Stimulated activated CD4-positive, alpha-beta T cell treated with anti-CD3 and anti-CD28 coated beads, TNF-alpha, amount 100 ng/mL, for 48 hours (primary cell): ENCODE results near the gene HGFAC.

Experiments used
- DNase-seq, 3 donors: peaks; one replicate each; pipeline ENCODE4 v3.0.0-alpha.2; 2020; ENCODE audit warnings: low read depth in 3 of 3

Gene HGFAC

DNA sequence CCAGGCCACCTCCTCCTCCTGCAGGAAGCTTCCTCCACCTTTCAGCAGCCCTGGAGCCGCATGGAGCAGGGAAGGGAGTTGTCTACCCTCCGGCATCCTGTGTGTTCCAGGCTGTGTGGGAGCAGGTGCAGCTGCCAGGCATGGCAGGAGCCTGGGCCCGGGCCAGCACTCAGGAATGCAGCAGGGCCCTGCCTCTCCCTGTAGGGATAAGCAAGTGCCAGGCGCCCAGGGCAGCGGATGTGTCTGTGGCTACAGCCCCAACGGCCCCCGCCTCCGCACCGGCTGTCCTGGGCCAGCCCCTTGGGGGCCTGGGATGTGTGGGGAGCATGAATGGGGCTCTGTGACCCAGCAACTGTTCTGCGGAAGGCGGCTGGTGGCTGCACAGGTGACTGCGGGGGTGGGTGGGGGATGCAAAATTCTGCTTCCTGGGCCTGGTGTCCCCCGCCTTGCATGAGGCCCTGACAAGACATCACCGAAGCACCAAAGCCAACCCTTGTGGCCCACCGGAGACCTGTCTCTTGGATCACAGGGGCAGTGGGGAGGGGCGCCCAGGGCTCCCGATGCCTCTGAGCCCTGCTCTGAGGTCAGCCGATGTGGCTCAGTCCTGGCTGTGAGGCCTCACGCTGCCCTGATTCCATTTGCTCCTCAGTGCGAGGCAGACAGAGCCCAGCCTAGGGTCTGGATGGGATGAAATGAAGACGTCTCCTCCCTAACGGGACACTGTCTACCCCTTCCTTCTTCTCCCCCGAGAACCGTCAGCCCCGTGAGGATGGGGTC, 19.9 kb downstream of the HGFAC start:
- DNase-seq, result no peak

DNA sequence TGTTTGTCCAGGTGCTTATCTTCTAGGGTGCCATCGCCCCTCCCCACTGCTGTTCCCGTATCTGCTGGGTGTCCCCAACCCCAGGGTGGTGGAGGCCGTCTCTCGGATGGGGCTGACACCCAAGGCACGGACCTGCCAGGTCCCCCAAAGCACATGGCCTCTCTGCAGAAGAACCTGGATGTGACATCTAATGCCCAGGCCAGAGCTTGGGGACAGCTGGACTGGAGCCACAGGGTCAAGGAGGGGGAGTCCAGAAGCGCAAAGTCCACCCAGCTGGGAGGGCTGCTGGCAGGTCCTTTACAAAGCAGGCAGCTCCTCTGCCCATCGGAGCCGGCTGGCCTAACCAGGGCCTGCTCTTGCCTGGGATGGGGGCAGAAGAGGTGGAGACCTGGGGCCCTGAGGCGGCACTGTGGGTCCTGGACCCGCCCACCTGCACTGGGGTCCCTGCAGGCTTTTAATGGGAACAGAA, 20.6 kb downstream of the HGFAC start:
- DNase-seq, result no peak

DNA sequence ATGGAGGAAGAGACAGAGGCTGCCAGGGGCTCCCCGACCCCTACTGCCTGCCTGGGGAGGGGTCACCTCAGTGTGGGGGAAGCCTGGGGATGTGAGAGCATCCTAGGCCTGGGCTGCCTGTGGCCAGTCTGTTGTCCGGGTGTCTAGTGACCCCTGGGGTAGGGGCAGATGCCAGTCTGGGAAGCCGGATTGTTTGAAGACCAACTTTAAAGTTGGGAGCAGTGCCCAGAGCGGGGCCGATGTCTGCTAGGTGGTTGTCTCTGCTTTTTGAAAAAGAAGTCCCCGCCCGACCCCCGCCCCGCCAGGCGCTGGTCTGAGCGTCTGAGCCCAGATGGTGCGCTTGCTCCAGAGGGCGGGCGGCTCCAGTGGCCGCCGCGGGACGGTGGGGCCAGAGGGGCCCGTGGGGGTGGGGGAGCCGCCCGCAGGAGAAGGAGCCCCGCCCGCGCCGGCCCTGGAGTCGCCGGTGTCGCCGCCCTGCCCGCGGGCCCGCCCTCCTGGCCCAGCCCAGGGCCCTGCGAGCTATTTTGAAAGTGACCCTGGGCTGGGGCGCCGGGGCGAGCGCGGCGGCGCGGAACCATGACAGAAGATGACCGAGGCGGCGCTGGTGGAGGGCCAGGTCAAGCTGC, 21.1 kb downstream of the HGFAC start, which contains the start of gene DOK7:
TSS of gene DOK7 (plus strand) at position 517 of the 626 bp plus-strand sequence. CDS start at position 587, 70 bp downstream.
- DNase-seq, result no peak

- no peak for DNase-seq
These were observed 22.0 kb downstream of the HGFAC start for GRCh38 chr4:3463556-3464348.

- DNase-seq, result no peak
These were observed 22.7 kb downstream of the HGFAC start for GRCh38 chr4:3464349-3464905.

DNA sequence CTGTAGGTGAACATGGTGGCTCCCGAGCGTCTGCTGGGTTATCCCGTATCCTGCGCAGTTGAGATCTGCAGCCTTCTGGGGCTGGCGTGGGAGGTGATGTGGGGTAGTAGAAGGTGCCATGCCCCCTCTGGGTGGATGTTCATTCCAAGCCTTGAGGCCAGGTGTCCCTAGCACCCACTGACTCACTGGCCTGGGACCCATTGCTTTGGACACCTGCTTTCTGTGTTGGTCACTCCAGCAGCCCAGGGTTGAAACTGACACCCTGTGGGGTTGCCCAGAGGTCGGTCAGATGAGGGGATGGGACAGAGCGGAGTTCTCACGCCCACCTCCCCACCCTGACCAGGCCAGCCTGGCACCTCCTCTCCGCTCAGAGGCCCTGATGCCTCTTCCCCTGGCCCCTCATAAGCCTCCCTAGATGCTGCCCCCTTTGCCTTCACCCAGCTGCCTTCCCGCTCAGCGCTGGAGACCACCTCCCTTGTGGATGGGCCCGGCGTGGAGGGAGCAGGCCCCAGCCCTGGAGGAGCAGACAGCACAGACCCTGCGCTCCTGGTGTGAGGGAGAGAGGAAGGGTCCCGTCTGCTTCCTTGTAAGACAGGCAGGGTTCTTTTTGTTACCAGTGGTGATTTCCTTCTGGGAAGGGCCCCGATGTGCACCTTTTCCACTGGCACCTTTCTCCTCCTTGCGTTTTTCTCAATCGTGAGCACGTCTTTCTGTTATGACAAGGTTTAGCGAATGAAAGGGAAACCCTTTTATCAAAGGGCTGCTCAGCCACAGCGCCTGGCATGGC, 23.3 kb downstream of the HGFAC start:
- no peak for DNase-seq

- DNase-seq, result no peak
These were observed 24.2 kb downstream of the HGFAC start for GRCh38 chr4:3465698-3466671.

DNA sequence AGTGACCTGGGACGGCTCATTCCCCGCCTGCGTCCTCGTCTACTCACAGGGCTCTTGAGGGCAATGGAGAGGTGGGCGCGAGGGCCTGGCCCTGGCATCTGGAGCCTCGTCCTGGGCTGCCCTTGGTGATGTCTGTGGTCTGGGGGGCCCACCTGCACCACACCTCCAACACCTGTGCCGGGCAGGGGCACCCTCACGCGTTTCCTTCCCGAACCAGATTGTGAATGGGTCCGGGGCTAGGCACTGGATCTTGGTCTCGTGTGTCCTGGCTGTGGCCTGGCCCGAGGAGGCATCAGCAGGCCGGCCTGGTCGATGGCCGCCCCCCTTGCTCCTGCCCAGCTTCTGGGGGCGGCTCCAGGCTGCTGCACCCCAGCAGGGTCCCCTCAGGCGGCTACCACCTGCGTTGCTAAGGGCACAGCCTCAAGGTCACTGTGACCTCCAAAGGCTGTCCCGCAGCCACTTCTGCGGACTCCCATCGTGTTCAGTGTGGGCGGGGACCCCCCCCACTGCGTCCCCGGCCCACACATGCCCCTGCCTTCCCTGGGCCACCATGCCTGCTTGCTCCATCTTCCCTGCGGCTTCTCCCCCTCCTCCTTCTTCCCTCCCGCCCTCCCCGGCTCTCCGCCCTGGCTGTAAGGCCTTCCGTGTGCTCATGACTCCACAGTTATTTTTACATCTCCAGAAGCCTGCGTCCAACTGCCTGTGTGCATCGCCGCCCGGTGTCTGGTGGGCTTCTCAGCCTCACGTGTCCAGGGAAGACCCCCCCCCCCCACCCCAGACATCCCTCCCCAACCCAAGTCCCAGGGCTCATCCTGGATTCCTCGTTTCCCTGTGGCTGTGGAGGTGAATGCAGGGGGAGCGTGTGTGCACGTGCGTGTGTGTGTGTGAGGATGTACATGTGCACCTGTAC, 25.2 kb downstream of the HGFAC start:
- DNase-seq, result no peak

GRCh38 chr4:3467601-3468031, 25.8 kb downstream of the HGFAC start:
- DNase-seq, result no peak

- DNase-seq, result no peak
These were observed 26.4 kb downstream of the HGFAC start for GRCh38 chr4:3468154-3468553.

DNA sequence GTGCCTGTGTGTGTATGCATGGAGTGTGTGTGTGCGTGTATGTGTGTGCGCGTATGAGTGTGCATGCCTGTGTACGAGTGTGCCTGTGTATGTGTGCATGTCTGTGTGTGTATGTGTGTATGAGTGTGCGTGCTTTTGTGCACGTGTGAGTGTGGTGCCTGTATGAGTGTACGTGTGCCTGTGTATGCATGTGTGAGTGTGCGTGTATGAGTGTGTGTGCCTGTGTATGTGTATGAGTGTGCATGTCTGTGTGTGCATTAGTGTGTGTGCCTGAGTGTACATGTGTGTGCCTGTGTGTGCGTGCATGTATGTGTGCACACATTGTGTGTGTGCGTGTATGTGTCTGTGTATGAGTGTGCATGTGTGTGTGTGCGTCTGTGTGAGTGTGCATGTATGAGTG, 27.0 kb downstream of the HGFAC start:
- no peak for DNase-seq

GRCh38 chr4:3469386-3470243, 27.8 kb downstream of the HGFAC start:
- DNase-seq, result no peak

GRCh38 chr4:3470244-3471097, 28.7 kb downstream of the HGFAC start:
- DNase-seq, result no peak

DNA sequence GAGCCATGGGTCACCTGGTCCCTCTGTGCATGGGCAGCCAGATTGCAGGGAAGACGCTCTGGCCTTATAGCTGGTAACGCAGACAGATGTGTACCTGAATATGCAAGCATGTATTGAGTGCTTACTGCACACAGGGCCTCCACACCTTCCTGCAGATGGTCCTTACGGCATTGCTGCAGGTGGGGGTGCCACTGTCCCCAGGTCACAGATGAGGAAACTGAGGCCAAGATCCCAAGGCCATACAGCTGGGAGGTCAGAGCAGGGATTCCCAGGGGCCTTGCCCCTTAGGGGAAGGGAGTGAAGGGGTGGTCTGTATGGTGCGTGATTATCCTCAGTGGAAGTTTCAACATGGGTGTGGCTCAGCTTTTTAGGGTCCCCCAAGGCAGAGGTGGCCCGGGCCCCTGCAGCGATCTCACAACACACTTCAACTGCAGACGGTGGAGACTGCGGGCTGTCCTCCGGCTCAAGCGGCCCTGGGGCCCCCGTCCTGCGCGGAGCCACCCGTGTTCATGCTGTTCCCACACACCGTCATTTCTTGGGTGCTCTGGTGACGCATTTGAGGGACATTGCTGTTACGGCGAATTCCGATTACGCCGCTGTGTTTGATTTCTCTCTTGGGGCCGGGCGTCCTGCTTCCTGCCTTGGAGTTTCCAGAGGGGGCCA, 29.5 kb downstream of the HGFAC start:
- DNase-seq, result no peak

DNA sequence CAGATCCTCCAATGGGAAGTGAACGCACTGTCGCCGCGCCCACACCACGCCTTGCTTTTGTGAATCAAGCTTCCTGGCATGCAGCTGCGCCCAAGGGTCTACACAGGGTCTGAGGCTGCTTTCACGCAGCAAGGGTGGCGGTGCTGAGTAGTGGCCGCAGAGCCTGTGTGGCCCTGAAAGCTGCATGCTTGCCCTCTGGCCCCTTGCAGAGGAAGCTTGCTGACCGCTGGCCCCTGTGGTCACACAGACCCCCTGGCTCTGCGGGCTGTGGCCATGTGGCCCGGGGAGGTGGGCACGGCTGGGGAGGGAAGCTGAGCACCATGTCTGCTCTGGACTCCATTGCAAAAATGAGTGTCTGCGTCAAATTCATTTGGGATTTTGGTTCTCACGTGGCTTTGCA, 30.1 kb downstream of the HGFAC start:
- no peak for DNase-seq

DNA sequence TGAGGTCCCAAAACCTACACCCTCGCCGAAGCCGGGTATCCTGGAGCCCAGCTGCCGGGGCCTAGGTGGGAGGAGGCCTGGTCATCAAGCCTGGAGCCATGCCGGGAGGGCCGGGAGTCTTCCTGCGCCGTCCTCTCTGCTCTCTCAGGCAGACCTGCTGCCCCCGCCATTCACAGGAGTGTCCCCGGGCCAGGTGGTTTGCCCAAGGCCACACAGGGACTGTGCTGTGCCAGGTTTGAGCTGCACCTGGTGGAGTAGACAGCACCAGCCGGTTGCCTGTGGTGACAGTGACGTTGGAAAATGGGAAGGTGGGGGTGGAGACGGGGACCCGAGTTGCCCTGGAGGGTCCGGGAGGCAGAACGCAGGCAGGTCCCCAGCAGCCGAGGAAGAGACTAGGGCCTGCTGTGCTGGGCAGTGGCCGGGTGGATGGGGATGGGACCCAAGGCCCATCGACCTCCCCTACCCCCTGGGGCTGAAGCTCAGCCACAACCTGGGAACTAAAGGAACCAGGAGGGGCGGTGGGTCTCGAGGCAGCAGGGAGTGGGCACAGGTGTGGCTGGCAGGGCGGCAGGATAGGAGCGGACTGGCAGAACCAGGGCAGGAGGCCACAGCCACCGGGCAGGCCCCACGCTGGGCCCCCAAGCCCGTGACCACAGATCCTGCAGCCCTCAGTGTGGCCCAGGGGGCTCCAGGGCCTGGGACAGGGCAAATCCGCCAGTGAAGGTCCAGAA, 30.8 kb downstream of the HGFAC start:
- DNase-seq, result no peak
